ENCODE data around the gene SSUH2.

GRCh38 chr3:8619548-8619947 lies 25.1 kb downstream of the SSUH2 start:
- TF ChIP-seq CTCF (IDR thresholded peaks at IDR 0.05) (no peak), POLR2A (IDR thresholded peaks at IDR 0.05) (no peak)

All from adrenal gland (tissue), 5 donors.